Measurements from ENCODE around the gene RTN1.

The RTN1 gene

GRCh38 chr14:59619061-59619460 is 251.5 kb downstream of the RTN1 start:
- no peaks in the 10 kb centered on the region for H3K9me3 ChIP-seq (replicated peaks; ENCODE audit: insufficient read depth, low read length)
- DNase-seq = no peak
- TF ChIP-seq CTCF (IDR thresholded peaks at IDR 0.05; ENCODE audit: low read length) = no peak
- TF ChIP-seq EZH2phosphoT487 (IDR thresholded peaks at IDR 0.05; ENCODE audit: low read length) = no peak
- TF ChIP-seq EZH2 (optimal IDR thresholded peaks at IDR 0.05; ENCODE audit: low read depth, low read length) = no peak
- H3K27ac ChIP-seq (ENCODE audit: low read length) = no peak overlapping the region
- H3F3A ChIP-seq (ENCODE audit: insufficient read depth, low read length) = no peaks in the 10 kb centered on the region
- no peaks in the 10 kb centered on the region for H3K27me3 ChIP-seq (replicated peaks; ENCODE audit: insufficient read depth, low read length)
- H3K36me3 ChIP-seq (replicated peaks; ENCODE audit: insufficient read depth, low read length) = no peaks in the 10 kb centered on the region
- H3K9me2 ChIP-seq (replicated peaks; ENCODE audit: insufficient read depth, low read length) = no peaks in the 10 kb centered on the region
- H3K4me3 ChIP-seq (ENCODE audit: low read length) = no peak overlapping the region
- H3K9ac ChIP-seq (ENCODE audit: low read length) = no peak overlapping the region
- no peaks in the 10 kb centered on the region for H3K4me1 ChIP-seq (ENCODE audit: low read length)
- no peaks in the 10 kb centered on the region for H4K20me1 ChIP-seq (ENCODE audit: insufficient read depth, low read length)
- H2AFZ ChIP-seq (ENCODE audit: low read length) = no peak overlapping the region
- H3K4me2 ChIP-seq (ENCODE audit: low read depth, low read length) = no peak overlapping the region
- no peaks in the 10 kb centered on the region for H3K79me2 ChIP-seq (ENCODE audit: low read length)

GRCh38 chr14:59601056-59601455 is 269.5 kb downstream of the RTN1 start:
- no peak for DNase-seq

GRCh38 chr14:59600211-59600945 is 270.2 kb downstream of the RTN1 start:
- Histone ChIP-seq H3K9me2 (replicated peaks; ENCODE audit: insufficient read depth, low read length) (no peaks in the 10 kb centered on the region), H4K20me1 (ENCODE audit: insufficient read depth, low read length) (no peaks in the 10 kb centered on the region), H3K4me3 (ENCODE audit: low read length) (no peak overlapping the region), H3K9ac (ENCODE audit: low read length) (no peak overlapping the region), H3K27me3 (replicated peaks; ENCODE audit: insufficient read depth, low read length) (no peaks in the 10 kb centered on the region), H3K36me3 (replicated peaks; ENCODE audit: insufficient read depth, low read length) (no peaks in the 10 kb centered on the region), H3K27ac (ENCODE audit: low read length) (no peak overlapping the region), H3F3A (ENCODE audit: insufficient read depth, low read length) (no peaks in the 10 kb centered on the region), H2AFZ (ENCODE audit: low read length) (no peak overlapping the region), H3K4me1 (ENCODE audit: low read length) (no peaks in the 10 kb centered on the region), H3K9me3 (replicated peaks; ENCODE audit: insufficient read depth, low read length) (no peaks in the 10 kb centered on the region), H3K79me2 (ENCODE audit: low read length) (no peaks in the 10 kb centered on the region), H3K4me2 (ENCODE audit: low read depth, low read length) (no peak overlapping the region)
- TF ChIP-seq EZH2phosphoT487 (IDR thresholded peaks at IDR 0.05; ENCODE audit: low read length) (no peak), CTCF (IDR thresholded peaks at IDR 0.05; ENCODE audit: low read length) (no peak), EZH2 (optimal IDR thresholded peaks at IDR 0.05; ENCODE audit: low read depth, low read length) (no peak)
- no peak for DNase-seq

More at GRCh38 chr14:59601056-59601455, 269.5 kb downstream of the RTN1 start:
- no peak overlapping the region for H3K4me3 ChIP-seq (ENCODE audit: low read length)
- no peaks in the 10 kb centered on the region for H4K20me1 ChIP-seq (ENCODE audit: insufficient read depth, low read length)
- H3K36me3 ChIP-seq (replicated peaks; ENCODE audit: insufficient read depth, low read length) = no peaks in the 10 kb centered on the region
- no peaks in the 10 kb centered on the region for H3K27me3 ChIP-seq (replicated peaks; ENCODE audit: insufficient read depth, low read length)
- no peak overlapping the region for H2AFZ ChIP-seq (ENCODE audit: low read length)
- no peaks in the 10 kb centered on the region for H3K4me1 ChIP-seq (ENCODE audit: low read length)
- no peaks in the 10 kb centered on the region for H3K79me2 ChIP-seq (ENCODE audit: low read length)
- no peaks in the 10 kb centered on the region for H3K9me3 ChIP-seq (replicated peaks; ENCODE audit: insufficient read depth, low read length)
- no peaks in the 10 kb centered on the region for H3F3A ChIP-seq (ENCODE audit: insufficient read depth, low read length)
- H3K4me2 ChIP-seq (ENCODE audit: low read depth, low read length) = no peak overlapping the region
- no peak for TF ChIP-seq EZH2phosphoT487 (IDR thresholded peaks at IDR 0.05; ENCODE audit: low read length)
- no peak for TF ChIP-seq CTCF (IDR thresholded peaks at IDR 0.05; ENCODE audit: low read length)
- TF ChIP-seq EZH2 (optimal IDR thresholded peaks at IDR 0.05; ENCODE audit: low read depth, low read length) = no peak
- no peaks in the 10 kb centered on the region for H3K9me2 ChIP-seq (replicated peaks; ENCODE audit: insufficient read depth, low read length)
- H3K27ac ChIP-seq (ENCODE audit: low read length) = no peak overlapping the region
- no peak overlapping the region for H3K9ac ChIP-seq (ENCODE audit: low read length)

All from MM.1S (cell line).